C4-2B (cell line): ENCODE results near the gene MRNIP.

ENCODE experiments used
- ZFX ChIP-seq: fragments of 450-650 bp; IDR thresholded peaks from 2 replicates; pipeline ENCODE4 v1.6.1; 2017
- TF ChIP-seq, protein P1 (sequence below): fragments of 450-650 bp; conservative IDR thresholded peaks from 2 replicates; pipeline ENCODE4 v1.5.1; 2017; ENCODE audit warnings: mild to moderate bottlenecking

DNA sequence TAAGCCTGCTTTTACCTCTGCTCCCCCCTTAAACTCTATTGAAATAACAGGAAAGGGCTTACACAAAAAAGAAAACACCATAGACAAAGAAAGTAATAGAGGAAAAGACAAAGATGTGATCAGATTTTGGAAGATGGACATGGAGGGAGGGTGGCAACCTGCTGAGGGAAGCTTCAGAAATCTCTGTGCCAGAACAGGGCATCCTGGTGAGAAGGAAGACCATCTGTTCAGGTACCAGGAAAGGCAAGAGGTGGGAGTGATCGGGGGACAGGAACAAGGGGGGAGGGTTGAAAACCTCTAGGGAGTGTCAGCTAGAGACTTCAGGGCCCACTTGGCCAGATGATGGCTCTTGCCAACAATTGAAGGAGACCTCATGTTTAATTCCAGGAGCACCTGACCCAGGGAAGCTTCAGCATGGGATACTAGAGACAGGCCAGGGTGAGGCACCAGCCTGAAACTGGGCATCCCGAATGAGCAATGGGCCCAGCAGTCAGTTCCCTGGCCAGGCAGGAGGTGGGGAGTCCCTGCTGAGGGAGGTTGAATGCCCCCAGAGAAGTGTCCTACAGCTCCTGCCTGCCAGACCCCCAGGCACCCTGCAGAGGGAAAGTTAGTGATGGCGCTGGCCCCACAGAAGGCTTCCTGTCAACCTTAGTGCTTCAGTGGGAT, 29.7 kb downstream of the MRNIP start:
- TF ChIP-seq, protein P1, sequence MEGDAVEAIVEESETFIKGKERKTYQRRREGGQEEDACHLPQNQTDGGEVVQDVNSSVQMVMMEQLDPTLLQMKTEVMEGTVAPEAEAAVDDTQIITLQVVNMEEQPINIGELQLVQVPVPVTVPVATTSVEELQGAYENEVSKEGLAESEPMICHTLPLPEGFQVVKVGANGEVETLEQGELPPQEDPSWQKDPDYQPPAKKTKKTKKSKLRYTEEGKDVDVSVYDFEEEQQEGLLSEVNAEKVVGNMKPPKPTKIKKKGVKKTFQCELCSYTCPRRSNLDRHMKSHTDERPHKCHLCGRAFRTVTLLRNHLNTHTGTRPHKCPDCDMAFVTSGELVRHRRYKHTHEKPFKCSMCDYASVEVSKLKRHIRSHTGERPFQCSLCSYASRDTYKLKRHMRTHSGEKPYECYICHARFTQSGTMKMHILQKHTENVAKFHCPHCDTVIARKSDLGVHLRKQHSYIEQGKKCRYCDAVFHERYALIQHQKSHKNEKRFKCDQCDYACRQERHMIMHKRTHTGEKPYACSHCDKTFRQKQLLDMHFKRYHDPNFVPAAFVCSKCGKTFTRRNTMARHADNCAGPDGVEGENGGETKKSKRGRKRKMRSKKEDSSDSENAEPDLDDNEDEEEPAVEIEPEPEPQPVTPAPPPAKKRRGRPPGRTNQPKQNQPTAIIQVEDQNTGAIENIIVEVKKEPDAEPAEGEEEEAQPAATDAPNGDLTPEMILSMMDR = no peak
- no peak for TF ChIP-seq ZFX
